Chondrocyte (in vitro differentiated cells): ENCODE measurements around the gene ABCC3. TPM values are rescaled to one million over a fixed set of nuclear protein-coding genes. Genes with fewer than 3 reads are reported as not detected.

Experiments used
- DNase-seq: peaks from one replicate; pipeline ENCODE4 v3.0.0; 2021; ENCODE audit warnings: mixed read lengths, low spot score
- H3K27ac Mint-ChIP-seq: one replicate; pipeline ENCODE4 v1.8.0; 2021; ENCODE audit warnings: mild to moderate bottlenecking, moderate library complexity, mixed read lengths; ENCODE audit not compliant: unreplicated experiment
- H3K27me3 Mint-ChIP-seq: 2 replicates; pipeline ENCODE4 v1.8.0; 2021; ENCODE audit warnings: low read depth, mixed read lengths
- H3K36me3 Mint-ChIP-seq: 2 replicates; pipeline ENCODE4 v1.8.0; 2021; ENCODE audit warnings: low read depth, mixed read lengths
- H3K4me1 Mint-ChIP-seq: 2 replicates; pipeline ENCODE4 v1.8.0; 2021; ENCODE audit warnings: low read depth, mild to moderate bottlenecking, mixed read lengths
- H3K4me3 Mint-ChIP-seq: one replicate; pipeline ENCODE4 v1.8.0; 2021; ENCODE audit warnings: mild to moderate bottlenecking, moderate library complexity, mixed read lengths; ENCODE audit not compliant: unreplicated experiment
- H3K9me3 Mint-ChIP-seq: 2 replicates; pipeline ENCODE4 v1.8.0; 2021; ENCODE audit warnings: low read depth, mixed read lengths
- CTCF ChIP-seq: fragments of 200-600 bp; sonication (generic); IDR thresholded peaks from 2 replicates; pipeline ENCODE4 v1.5.0; 2021; ENCODE audit warnings: antibody characterized with exemption, mild to moderate bottlenecking, moderate library complexity
- total RNA-seq: library from RNA; stranded (reverse); gene quantifications from 3 replicates; pipeline ENCODE4 v1.2.1, GENCODE V29; 2021

Gene ABCC3
- total RNA-seq, 1 donor from 2014 or later = 2.8 TPM

- no peak overlapping the region for H3K27ac Mint-ChIP-seq
These were observed 94.4 kb downstream of the ABCC3 start for GRCh38 chr17:50728881-50729765.

GRCh38 chr17:50731575-50732460 is 97.1 kb downstream of the ABCC3 start:
- H3K4me3 Mint-ChIP-seq = no peak overlapping the region
- no peaks in the 10 kb centered on the region for H3K27me3 Mint-ChIP-seq
- H3K4me1 Mint-ChIP-seq = peaks cover 49% of the 10 kb centered on the region
- no peak for DNase-seq
- TF ChIP-seq CTCF = no peak
- peak overlapping the region; percentile 78 for H3K27ac Mint-ChIP-seq
- H3K9me3 Mint-ChIP-seq = no peaks in the 10 kb centered on the region
- H3K36me3 Mint-ChIP-seq = no peaks in the 10 kb centered on the region

More at GRCh38 chr17:50728881-50729765, 94.4 kb downstream of the ABCC3 start:
- no peaks in the 10 kb centered on the region for H3K9me3 Mint-ChIP-seq
- DNase-seq = no peak
- H3K27me3 Mint-ChIP-seq = no peaks in the 10 kb centered on the region
- no peaks in the 10 kb centered on the region for H3K36me3 Mint-ChIP-seq
- no peak for TF ChIP-seq CTCF
- peaks cover 42% of the 10 kb centered on the region for H3K4me1 Mint-ChIP-seq
- no peak overlapping the region for H3K4me3 Mint-ChIP-seq

GRCh38 chr17:50735287-50735686 is 100.6 kb downstream of the ABCC3 start:
- H3K4me1 Mint-ChIP-seq = peaks cover 44% of the 10 kb centered on the region
- TF ChIP-seq CTCF = no peak

GRCh38 chr17:50737118-50737698 is 102.5 kb downstream of the ABCC3 start:
- H3K27ac Mint-ChIP-seq = no peak overlapping the region
- H3K27me3 Mint-ChIP-seq = no peaks in the 10 kb centered on the region
- peaks cover 25% of the 10 kb centered on the region for H3K4me1 Mint-ChIP-seq

More at GRCh38 chr17:50735287-50735686, 100.6 kb downstream of the ABCC3 start:
- Mint-ChIP-seq H3K27me3 (no peaks in the 10 kb centered on the region), H3K9me3 (no peaks in the 10 kb centered on the region), H3K4me3 (no peak overlapping the region), H3K36me3 (peaks cover 10% of the 10 kb centered on the region), H3K27ac (peak overlapping the region; percentile 75)
- DNase-seq = no peak

More at GRCh38 chr17:50737118-50737698, 102.5 kb downstream of the ABCC3 start:
- DNase-seq = no peak
- H3K4me3 Mint-ChIP-seq = no peak overlapping the region
- no peak for TF ChIP-seq CTCF
- peaks cover 23% of the 10 kb centered on the region for H3K36me3 Mint-ChIP-seq
- H3K9me3 Mint-ChIP-seq = no peaks in the 10 kb centered on the region
